GM12872 (cell line): ENCODE data around the gene HAGHL.

ENCODE experiments used
- TF ChIP-seq, protein P1 (sequence below): IDR thresholded peaks from 3 replicates; pipeline ENCODE4 v1.5.1; 2011; ENCODE audit warnings: low read depth, mild to moderate bottlenecking, low read length, moderate library complexity; ENCODE audit not compliant: insufficient read depth

The HAGHL gene

GRCh38 chr16:718922-719321, 8.0 kb upstream of the HAGHL start:
- TF ChIP-seq, protein P1, sequence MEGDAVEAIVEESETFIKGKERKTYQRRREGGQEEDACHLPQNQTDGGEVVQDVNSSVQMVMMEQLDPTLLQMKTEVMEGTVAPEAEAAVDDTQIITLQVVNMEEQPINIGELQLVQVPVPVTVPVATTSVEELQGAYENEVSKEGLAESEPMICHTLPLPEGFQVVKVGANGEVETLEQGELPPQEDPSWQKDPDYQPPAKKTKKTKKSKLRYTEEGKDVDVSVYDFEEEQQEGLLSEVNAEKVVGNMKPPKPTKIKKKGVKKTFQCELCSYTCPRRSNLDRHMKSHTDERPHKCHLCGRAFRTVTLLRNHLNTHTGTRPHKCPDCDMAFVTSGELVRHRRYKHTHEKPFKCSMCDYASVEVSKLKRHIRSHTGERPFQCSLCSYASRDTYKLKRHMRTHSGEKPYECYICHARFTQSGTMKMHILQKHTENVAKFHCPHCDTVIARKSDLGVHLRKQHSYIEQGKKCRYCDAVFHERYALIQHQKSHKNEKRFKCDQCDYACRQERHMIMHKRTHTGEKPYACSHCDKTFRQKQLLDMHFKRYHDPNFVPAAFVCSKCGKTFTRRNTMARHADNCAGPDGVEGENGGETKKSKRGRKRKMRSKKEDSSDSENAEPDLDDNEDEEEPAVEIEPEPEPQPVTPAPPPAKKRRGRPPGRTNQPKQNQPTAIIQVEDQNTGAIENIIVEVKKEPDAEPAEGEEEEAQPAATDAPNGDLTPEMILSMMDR: no peak

DNA sequence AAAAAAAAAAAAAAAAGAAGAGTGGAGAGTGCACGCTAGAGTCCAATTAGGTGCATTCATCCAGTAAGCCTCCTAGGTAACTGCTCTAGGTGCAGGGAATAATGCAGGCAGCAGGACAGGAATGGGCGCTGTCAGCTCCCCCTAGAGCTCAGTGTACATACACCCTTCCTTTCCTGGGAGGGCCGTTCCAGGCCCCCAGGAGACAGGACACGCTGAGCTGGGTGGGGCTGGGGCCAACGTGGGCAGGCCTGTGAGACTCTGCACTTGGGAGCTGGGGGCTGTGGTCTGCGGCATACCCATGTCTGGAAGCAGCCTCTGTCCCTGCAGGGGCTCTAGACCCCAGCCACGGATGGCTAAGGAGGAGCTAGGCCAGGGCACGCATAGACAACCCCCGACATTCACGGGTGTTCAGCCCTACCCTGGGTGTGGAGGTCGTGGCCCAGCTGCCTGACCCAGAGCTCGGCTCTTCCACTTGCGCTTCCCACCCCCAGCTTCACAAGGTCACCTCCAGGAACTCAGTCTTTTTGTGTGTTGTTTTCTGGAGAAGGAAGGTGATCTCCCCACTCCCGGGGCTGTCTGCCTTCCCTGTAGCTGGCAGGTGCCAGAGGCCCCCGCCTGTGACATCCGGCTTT, 7.0 kb upstream of the HAGHL start:
- TF ChIP-seq, protein P1: peak; percentile 31; the same call in 2 of the 3 replicates

GRCh38 chr16:720447-720989, 6.4 kb upstream of the HAGHL start:
- TF ChIP-seq, protein P1: peak; percentile 44; the same call in 2 of the 3 replicates

- TF ChIP-seq, protein P1: peak; percentile 11; the same call in 1 of the 3 replicates
Measured at GRCh38 chr16:720990-721764, 5.7 kb upstream of the HAGHL start, which contains the start of gene ANTKMT. ANTKMT (plus strand) TSS chr16:721146; CDS start chr16:721275, 129 bp downstream.

DNA sequence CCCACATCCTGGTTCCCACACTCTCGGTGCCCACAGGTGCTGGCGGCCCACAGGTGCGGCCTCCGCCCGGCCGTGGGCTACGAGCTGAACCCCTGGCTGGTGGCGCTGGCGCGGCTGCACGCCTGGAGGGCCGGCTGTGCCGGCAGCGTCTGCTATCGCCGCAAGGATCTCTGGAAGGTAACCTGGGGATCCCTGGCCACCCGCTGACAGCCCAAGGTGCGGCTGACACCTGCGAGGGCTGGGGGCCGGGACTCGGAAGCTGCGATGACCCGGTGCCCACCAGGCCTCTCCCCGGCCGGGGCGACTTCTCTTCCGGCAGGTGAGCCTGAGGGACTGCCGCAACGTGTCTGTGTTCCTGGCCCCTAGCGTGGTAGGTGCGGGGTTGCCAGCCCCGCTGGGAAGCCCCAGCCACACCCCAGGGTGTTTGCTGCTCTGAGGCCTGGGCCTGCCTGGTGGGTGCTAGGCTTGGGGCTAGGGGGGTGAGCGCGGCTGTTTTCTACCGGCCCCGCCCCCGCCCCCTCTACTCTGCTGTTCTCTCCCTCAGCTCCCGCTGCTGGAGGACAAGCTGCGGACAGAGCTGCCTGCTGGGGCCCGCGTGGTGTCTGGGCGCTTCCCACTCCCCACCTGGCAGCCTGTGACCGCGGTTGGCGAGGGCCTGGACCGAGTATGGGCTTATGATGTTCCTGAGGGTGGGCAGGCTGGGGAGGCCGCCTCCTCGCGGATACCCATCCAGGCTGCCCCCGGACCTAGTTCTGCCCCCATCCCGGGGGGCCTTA, 5.0 kb upstream of the HAGHL start:
- TF ChIP-seq, protein P1: no peak

GRCh38 chr16:722835-723633, 3.9 kb upstream of the HAGHL start:
- TF ChIP-seq, protein P1: no peak
